NB4 (cell line): ENCODE measurements around the gene PLXNA2.

Source experiments
- DNase-seq: peaks from one replicate; pipeline ENCODE4 v3.0.0; 2010; ENCODE audit warnings: low read depth
- H3K4me3 ChIP-seq: one replicate; pipeline ENCODE4 v1.5.1; 2011; ENCODE audit warnings: mild to moderate bottlenecking, low read depth, low read length, moderate library complexity
- MYC ChIP-seq: IDR thresholded peaks from 2 replicates; pipeline ENCODE4 v1.6.1; 2011; ENCODE audit warnings: low read depth, low read length
- POLR2A ChIP-seq: IDR thresholded peaks from 2 replicates; pipeline ENCODE4 v1.6.1; 2011; ENCODE audit warnings: mild to moderate bottlenecking; ENCODE audit not compliant: insufficient read length; ENCODE audit errors: extremely low read depth
- TF ChIP-seq, protein P1 (sequence below): IDR thresholded peaks from one replicate; pipeline ENCODE4 v1.5.1; 2012; ENCODE audit warnings: low read depth, low read length
- TF ChIP-seq, protein P2 (sequence below): IDR thresholded peaks from 2 replicates; pipeline ENCODE4 v1.6.1; 2011; ENCODE audit warnings: low read depth, low read length

Gene PLXNA2

DNA sequence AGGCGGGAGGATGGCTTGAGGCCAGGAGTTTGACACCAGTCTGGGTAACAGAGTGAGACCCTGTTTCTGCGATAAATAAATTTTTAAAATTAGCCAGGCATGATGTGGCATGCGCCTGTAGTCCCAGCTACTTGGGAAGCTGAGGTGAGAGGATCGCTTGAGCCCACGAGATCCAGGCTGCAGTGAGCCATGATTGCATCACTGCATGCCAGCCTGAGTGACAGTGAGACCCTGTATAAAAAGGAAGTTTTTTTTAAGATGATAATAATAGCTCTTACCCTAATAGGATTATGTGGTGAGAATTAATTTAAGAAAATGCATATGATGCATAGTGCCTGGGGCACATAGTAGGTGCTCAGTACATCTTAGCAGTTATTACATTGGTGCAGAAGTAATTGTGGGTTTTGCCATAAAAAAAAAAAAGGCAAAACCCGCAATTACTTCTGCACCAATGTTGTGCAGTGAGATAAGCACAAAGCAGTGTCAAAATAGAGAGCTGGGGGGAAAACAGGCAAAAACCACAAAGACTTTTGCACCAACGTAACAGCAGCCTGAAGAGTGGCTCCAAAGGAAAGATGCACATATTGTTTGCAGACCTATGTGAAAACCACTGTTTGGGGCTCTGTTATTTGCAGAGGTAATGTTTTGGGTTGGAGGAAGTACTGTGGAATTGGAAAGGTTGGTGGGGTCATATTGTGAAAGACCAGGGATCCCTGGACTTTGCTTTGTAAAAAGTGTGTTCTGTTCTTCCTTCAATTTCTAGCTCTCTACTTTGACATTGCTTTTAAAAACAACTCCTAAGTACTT is 72.4 kb downstream of the PLXNA2 start:
- H3K4me3 ChIP-seq, result no peak overlapping the region
- no peak for TF ChIP-seq MYC
- TF ChIP-seq, protein P1, sequence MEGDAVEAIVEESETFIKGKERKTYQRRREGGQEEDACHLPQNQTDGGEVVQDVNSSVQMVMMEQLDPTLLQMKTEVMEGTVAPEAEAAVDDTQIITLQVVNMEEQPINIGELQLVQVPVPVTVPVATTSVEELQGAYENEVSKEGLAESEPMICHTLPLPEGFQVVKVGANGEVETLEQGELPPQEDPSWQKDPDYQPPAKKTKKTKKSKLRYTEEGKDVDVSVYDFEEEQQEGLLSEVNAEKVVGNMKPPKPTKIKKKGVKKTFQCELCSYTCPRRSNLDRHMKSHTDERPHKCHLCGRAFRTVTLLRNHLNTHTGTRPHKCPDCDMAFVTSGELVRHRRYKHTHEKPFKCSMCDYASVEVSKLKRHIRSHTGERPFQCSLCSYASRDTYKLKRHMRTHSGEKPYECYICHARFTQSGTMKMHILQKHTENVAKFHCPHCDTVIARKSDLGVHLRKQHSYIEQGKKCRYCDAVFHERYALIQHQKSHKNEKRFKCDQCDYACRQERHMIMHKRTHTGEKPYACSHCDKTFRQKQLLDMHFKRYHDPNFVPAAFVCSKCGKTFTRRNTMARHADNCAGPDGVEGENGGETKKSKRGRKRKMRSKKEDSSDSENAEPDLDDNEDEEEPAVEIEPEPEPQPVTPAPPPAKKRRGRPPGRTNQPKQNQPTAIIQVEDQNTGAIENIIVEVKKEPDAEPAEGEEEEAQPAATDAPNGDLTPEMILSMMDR, result no peak
- TF ChIP-seq, protein P2, sequence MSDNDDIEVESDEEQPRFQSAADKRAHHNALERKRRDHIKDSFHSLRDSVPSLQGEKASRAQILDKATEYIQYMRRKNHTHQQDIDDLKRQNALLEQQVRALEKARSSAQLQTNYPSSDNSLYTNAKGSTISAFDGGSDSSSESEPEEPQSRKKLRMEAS, result no peak
- TF ChIP-seq POLR2A, result no peak
- peak; percentile 34 for DNase-seq

DNA sequence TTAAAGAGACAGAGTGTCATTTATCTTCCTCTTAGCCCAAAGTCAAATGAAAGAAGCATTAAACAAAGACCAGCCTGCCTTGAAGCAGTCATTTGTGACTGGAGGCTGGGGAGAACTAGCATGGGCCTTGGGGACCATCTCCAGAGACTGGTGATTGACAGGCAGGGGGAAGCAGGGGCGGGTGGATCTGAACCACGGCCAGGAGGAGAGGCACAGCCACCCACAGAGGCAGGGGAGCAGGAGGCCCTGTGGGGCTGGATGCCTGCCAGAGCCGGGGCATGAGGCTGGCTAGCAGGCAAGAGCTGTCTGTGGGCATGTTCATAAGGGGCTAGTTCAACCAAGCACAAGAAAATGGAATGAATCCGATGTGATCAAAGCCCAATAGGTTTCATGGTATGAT is 73.9 kb downstream of the PLXNA2 start:
- DNase-seq, result peak; percentile 30

DNA sequence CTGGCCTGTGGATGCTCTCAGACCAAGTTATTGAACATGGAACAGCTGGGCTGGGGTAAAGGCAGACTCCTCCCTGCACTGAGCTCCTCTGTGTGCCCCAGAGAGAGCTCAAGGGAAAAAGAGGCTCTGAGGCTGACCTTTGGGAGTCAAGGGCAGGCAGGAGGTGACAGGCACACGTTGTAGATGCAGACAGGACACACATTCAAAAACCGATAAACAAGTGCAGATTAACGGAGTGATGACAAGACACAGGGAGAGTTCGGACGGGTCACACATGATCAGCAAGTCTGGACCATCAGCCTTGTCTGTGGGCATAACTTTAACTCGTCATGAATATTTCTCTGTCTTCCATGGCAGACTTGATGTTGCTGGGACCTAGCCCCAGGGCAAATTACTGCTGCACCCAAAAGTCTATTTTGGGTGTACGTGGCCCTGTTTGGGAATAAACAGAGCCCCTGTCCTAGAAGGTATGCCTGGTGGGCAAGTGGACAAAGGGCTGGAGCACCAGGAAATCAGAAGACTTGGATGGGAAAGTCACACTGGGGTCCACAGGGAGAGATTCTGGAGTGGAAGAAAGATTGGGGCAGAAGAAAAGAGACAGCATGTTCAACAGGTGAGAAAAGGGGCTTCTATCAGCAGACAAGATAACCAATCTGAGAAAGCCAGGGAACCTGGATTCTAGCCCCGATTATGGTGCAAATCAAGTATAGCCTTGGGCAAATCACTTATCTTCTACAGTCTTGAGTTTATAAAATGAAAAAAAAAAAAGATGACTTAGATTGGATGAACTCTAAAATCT is 74.9 kb downstream of the PLXNA2 start:
- TF ChIP-seq, protein P2, result no peak
- TF ChIP-seq, protein P1, result no peak
- no peak for TF ChIP-seq POLR2A
- TF ChIP-seq MYC, result no peak
- no peak overlapping the region for H3K4me3 ChIP-seq
- DNase-seq, result no peak

More for the DNA sequence above, 73.9 kb downstream of the PLXNA2 start:
- no peak overlapping the region for H3K4me3 ChIP-seq
- TF ChIP-seq, protein P2, result no peak
- TF ChIP-seq POLR2A, result no peak
- no peak for TF ChIP-seq MYC
- TF ChIP-seq, protein P1, result no peak

DNA sequence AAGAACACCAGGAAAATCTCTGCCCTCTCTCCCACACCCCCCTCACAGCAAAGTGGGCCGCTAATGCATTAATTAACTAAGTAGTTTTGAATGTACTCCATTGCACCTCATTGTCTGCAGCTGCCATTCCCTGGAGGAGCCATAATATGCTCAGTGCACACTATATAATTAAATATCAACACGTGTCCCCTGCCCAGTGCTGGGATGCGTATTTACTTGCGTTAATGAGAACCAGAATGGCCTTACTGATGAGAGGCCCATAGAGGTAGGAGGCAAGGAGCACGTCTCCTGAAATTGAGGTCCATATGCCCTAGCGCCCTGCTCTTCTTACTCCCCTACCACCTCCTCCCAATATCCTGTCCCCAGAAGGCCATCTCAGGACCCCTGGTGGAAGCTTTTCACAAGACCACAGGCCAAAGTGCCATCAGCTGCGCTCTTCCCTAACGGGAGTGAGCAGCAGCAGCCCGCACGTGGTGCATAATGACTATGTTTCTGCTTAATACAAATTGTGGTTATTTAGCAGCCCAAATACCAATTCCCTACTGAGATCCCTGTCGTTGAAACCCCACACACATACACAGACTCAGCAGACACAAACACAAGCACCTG is 76.8 kb downstream of the PLXNA2 start:
- no peak for TF ChIP-seq POLR2A
- H3K4me3 ChIP-seq, result no peak overlapping the region
- no peak for DNase-seq

DNA sequence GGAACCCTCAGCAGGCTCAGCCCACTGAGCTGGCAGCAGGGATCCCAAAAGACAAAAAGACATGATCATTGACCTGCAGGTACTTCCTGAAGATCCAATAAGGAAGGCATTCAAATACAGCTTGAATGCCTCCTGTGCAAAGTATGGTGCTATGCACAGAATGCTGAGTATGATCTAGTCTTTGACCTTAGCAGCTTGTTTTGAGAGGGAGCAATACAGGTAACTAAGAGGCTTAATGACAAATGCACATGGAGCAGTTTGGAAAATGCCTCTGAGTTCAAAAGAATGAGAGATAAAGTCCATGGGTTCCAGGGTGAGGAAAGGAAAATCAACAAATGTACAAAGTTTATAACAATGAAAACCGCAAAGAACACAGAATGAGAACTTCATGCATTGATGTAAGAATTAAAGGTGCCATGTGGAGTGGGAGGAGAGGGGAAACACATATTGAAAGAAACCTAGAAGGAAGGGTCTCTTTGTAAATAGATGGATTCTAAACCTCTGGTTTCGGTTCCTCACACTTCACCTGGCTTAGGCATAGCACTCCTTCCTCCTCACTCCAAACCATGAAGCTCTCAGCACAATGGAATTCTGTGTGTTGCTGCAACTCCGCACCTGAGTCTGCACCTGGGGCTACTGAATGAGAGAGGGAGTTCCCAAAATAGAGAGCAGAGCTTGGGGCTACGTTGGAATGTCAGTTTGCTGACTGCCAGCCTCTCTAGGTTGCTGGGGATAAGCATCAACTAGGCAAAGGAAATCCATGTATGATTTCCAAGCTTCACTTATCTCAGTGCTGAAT is 77.6 kb downstream of the PLXNA2 start:
- TF ChIP-seq, protein P1, result no peak
- TF ChIP-seq, protein P2, result no peak
- TF ChIP-seq POLR2A, result no peak
- TF ChIP-seq MYC, result no peak

DNA sequence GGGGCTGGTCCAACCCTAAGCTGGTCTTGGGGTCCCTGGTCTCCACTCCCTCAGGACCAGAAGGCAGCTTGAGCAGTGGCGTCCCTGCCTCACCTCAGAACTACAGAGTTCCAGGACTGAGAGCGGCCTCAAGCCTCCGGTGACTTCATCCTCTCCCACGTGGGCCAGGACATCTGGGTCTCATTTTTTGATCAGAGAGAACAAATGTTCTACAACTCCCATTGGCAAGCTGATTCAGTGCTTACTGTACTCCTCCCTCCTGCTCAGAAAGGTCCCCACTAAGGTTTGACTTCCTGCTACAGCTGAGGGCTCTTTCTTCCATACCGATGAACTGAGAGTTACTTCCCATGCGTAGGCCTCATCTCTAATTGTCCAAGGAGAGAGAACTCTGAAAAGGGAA is 78.5 kb downstream of the PLXNA2 start:
- H3K4me3 ChIP-seq, result no peak overlapping the region
- TF ChIP-seq MYC (no peak), POLR2A (no peak)
- TF ChIP-seq, protein P2, result no peak
- TF ChIP-seq, protein P1, result no peak
- no peak for DNase-seq

More for the DNA sequence above, 77.6 kb downstream of the PLXNA2 start:
- H3K4me3 ChIP-seq, result no peak overlapping the region
- no peak for DNase-seq
